GM23338 (cell line): ENCODE measurements around the gene GSDME. TPM values are rescaled to one million over a fixed set of nuclear protein-coding genes. Genes with fewer than 3 reads are reported as not detected.

Source experiments
- ATAC-seq: fragments of 200-7000 bp; cut with Tn5 transposase; 3 replicates; pipeline ENCODE4 v1.9.1; 2020
- DNase-seq: peaks from one replicate; pipeline ENCODE4 v3.0.0-alpha.2; 2015; ENCODE audit warnings: low spot score
- H2AFZ ChIP-seq: fragments of 200-600 bp; sonication (generic); 2 replicates; pipeline ENCODE4 v1.8.0; 2016; ENCODE audit warnings: antibody characterized with exemption, mild to moderate bottlenecking, moderate library complexity
- H3F3A ChIP-seq: fragments of 200-600 bp; sonication (generic); replicated peaks from 2 replicates; pipeline ENCODE4 v1.8.0; 2017; ENCODE audit warnings: antibody characterized with exemption, mixed run types, low read depth
- H3K27ac ChIP-seq: fragments of 200-600 bp; sonication (generic); 2 replicates; pipeline ENCODE4 v1.6.1; 2016; ENCODE audit warnings: low read depth
- H3K27me3 ChIP-seq: fragments of 200-600 bp; sonication (generic); 2 replicates; pipeline ENCODE4 v1.8.0; 2016; ENCODE audit warnings: mild to moderate bottlenecking, mixed run types, moderate library complexity; ENCODE audit not compliant: insufficient read depth
- H3K36me3 ChIP-seq: fragments of 200-600 bp; sonication (generic); 2 replicates; pipeline ENCODE4 v1.8.0; 2016; ENCODE audit warnings: mild to moderate bottlenecking; ENCODE audit not compliant: insufficient read depth
- H3K4me1 ChIP-seq: fragments of 200-600 bp; sonication (generic); 2 replicates; pipeline ENCODE4 v1.8.0; 2016; ENCODE audit warnings: mild to moderate bottlenecking, moderate library complexity; ENCODE audit not compliant: insufficient read depth
- H3K4me2 ChIP-seq: fragments of 200-600 bp; sonication (generic); 2 replicates; pipeline ENCODE4 v1.7.1; 2017; ENCODE audit warnings: mixed run types
- H3K4me3 ChIP-seq: fragments of 200-600 bp; sonication (generic); 2 replicates; pipeline ENCODE4 v1.6.1; 2016; ENCODE audit warnings: mixed run types
- H3K79me2 ChIP-seq: fragments of 200-600 bp; sonication (generic); replicated peaks from 2 replicates; pipeline ENCODE4 v1.8.0; 2017; ENCODE audit warnings: mild to moderate bottlenecking; ENCODE audit not compliant: insufficient read depth
- H3K9me2 ChIP-seq: fragments of 200-600 bp; sonication (generic); 2 replicates; pipeline ENCODE4 v1.8.0; 2017; ENCODE audit not compliant: insufficient read depth
- H4K20me1 ChIP-seq: fragments of 200-600 bp; sonication (generic); replicated peaks from 2 replicates; pipeline ENCODE4 v1.8.0; 2017; ENCODE audit warnings: mild to moderate bottlenecking; ENCODE audit not compliant: insufficient read depth
- H3K27ac Mint-ChIP-seq: 2 replicates; pipeline ENCODE4 v1.8.0; 2020; ENCODE audit warnings: inconsistent platforms, mild to moderate bottlenecking, moderate library complexity, mixed read lengths
- H3K27me3 Mint-ChIP-seq: 3 replicates; pipeline ENCODE4 v1.8.0; 2022; ENCODE audit warnings: low read depth, mild to moderate bottlenecking, moderate library complexity, mixed read lengths, inconsistent platforms; ENCODE audit not compliant: insufficient read depth, poor library complexity
- H3K36me3 Mint-ChIP-seq: 3 replicates; pipeline ENCODE4 v1.8.0; 2021; ENCODE audit warnings: low read depth, mild to moderate bottlenecking, inconsistent platforms, moderate library complexity, mixed read lengths
- H3K4me1 Mint-ChIP-seq: 3 replicates; pipeline ENCODE4 v1.8.0; 2020; ENCODE audit warnings: mild to moderate bottlenecking, inconsistent platforms, mixed read lengths
- H3K4me3 Mint-ChIP-seq: 3 replicates; pipeline ENCODE4 v1.8.0; 2021; ENCODE audit warnings: moderate library complexity, mild to moderate bottlenecking, inconsistent platforms, mixed read lengths
- H3K9me3 Mint-ChIP-seq: 3 replicates; pipeline ENCODE4 v1.8.0; 2020; ENCODE audit warnings: moderate library complexity, mild to moderate bottlenecking, inconsistent platforms, mixed read lengths
- CREB1 ChIP-seq: fragments of 250-450 bp; sonication (Bioruptor Pico); IDR thresholded peaks from 2 replicates; pipeline ENCODE4 v1.5.0; 2020; ENCODE audit warnings: low read depth, mild to moderate bottlenecking, moderate library complexity
- CTCF ChIP-seq, 2 experiments: fragments of 200-600 bp in 1 of 2; sonication (generic) in 1 of 2; conservative IDR thresholded peaks; 2 replicates each; pipeline versions ENCODE4 v1.5.1 to v1.6.1; 2016 to 2017; ENCODE audit warnings: antibody characterized with exemption in 2 of 2, low read depth in 2 of 2, mild to moderate bottlenecking in 2 of 2, moderate library complexity in 1 of 2
- EZH2 ChIP-seq: fragments of 200-600 bp; sonication (generic); IDR thresholded peaks from one replicate; pipeline ENCODE4 v1.8.0; 2017; ENCODE audit warnings: antibody characterized with exemption, mild to moderate bottlenecking, low read depth; ENCODE audit not compliant: unreplicated experiment
- EZH2phosphoT487 ChIP-seq: fragments of 200-600 bp; sonication (generic); IDR thresholded peaks from one replicate; pipeline ENCODE4 v1.8.1; 2018; ENCODE audit warnings: antibody characterized with exemption; ENCODE audit not compliant: unreplicated experiment
- JUNB ChIP-seq: IDR thresholded peaks from one replicate; pipeline ENCODE4 v1.6.1; 2016; ENCODE audit warnings: antibody characterized with exemption; ENCODE audit not compliant: unreplicated experiment
- NANOG ChIP-seq: IDR thresholded peaks from 2 replicates; pipeline ENCODE4 v1.6.1; 2016; ENCODE audit warnings: antibody characterized with exemption, borderline replicate concordance
- POLR2AphosphoS5 ChIP-seq: IDR thresholded peaks from 2 replicates; pipeline ENCODE4 v1.6.1; 2016; ENCODE audit warnings: antibody characterized with exemption, low read depth
- STAT1 ChIP-seq: IDR thresholded peaks from one replicate; pipeline ENCODE4 v1.6.1; 2016; ENCODE audit warnings: antibody characterized with exemption; ENCODE audit not compliant: unreplicated experiment
- ZNF114 ChIP-seq: fragments of 250-450 bp; sonication (Bioruptor Pico); IDR thresholded peaks from 2 replicates; pipeline ENCODE4 v1.5.0; 2020; ENCODE audit warnings: mild to moderate bottlenecking, moderate library complexity
- ZNF331 ChIP-seq: fragments of 250-450 bp; sonication (Bioruptor Pico); IDR thresholded peaks from 2 replicates; pipeline ENCODE4 v1.5.0; 2020; ENCODE audit warnings: low read depth, mild to moderate bottlenecking, moderate library complexity
- polyA plus RNA-seq: library from polyadenylated mRNA; unstranded; fragments of >200 nt; fragmentation: Nextera tagmentation; extraction: Ambion mirVana; gene quantifications from 2 replicates; pipeline ENCODE4 v1.2.1, GENCODE V29; 2016
- total RNA-seq: library from RNA; depleted of rRNA; stranded (reverse); fragments of >200 nt; shearing (Covaris generic); gene quantifications from 2 replicates; pipeline ENCODE4 v1.2.3, GENCODE V29; 2014
- TF ChIP-seq, protein P1 (sequence below): fragments of 250-450 bp; sonication (Bioruptor Pico); IDR thresholded peaks from 2 replicates; pipeline ENCODE4 v1.5.0; 2020; ENCODE audit warnings: mild to moderate bottlenecking, moderate library complexity
- TF ChIP-seq, protein P2 (sequence below): IDR thresholded peaks from 2 replicates; pipeline ENCODE4 v1.6.1; 2016; ENCODE audit warnings: antibody characterized with exemption

Gene GSDME
- total and polyA plus RNA-seq, 2 experiments from 2014 or later = 8.3 to 8.5 TPM

- TF ChIP-seq, protein P1, sequence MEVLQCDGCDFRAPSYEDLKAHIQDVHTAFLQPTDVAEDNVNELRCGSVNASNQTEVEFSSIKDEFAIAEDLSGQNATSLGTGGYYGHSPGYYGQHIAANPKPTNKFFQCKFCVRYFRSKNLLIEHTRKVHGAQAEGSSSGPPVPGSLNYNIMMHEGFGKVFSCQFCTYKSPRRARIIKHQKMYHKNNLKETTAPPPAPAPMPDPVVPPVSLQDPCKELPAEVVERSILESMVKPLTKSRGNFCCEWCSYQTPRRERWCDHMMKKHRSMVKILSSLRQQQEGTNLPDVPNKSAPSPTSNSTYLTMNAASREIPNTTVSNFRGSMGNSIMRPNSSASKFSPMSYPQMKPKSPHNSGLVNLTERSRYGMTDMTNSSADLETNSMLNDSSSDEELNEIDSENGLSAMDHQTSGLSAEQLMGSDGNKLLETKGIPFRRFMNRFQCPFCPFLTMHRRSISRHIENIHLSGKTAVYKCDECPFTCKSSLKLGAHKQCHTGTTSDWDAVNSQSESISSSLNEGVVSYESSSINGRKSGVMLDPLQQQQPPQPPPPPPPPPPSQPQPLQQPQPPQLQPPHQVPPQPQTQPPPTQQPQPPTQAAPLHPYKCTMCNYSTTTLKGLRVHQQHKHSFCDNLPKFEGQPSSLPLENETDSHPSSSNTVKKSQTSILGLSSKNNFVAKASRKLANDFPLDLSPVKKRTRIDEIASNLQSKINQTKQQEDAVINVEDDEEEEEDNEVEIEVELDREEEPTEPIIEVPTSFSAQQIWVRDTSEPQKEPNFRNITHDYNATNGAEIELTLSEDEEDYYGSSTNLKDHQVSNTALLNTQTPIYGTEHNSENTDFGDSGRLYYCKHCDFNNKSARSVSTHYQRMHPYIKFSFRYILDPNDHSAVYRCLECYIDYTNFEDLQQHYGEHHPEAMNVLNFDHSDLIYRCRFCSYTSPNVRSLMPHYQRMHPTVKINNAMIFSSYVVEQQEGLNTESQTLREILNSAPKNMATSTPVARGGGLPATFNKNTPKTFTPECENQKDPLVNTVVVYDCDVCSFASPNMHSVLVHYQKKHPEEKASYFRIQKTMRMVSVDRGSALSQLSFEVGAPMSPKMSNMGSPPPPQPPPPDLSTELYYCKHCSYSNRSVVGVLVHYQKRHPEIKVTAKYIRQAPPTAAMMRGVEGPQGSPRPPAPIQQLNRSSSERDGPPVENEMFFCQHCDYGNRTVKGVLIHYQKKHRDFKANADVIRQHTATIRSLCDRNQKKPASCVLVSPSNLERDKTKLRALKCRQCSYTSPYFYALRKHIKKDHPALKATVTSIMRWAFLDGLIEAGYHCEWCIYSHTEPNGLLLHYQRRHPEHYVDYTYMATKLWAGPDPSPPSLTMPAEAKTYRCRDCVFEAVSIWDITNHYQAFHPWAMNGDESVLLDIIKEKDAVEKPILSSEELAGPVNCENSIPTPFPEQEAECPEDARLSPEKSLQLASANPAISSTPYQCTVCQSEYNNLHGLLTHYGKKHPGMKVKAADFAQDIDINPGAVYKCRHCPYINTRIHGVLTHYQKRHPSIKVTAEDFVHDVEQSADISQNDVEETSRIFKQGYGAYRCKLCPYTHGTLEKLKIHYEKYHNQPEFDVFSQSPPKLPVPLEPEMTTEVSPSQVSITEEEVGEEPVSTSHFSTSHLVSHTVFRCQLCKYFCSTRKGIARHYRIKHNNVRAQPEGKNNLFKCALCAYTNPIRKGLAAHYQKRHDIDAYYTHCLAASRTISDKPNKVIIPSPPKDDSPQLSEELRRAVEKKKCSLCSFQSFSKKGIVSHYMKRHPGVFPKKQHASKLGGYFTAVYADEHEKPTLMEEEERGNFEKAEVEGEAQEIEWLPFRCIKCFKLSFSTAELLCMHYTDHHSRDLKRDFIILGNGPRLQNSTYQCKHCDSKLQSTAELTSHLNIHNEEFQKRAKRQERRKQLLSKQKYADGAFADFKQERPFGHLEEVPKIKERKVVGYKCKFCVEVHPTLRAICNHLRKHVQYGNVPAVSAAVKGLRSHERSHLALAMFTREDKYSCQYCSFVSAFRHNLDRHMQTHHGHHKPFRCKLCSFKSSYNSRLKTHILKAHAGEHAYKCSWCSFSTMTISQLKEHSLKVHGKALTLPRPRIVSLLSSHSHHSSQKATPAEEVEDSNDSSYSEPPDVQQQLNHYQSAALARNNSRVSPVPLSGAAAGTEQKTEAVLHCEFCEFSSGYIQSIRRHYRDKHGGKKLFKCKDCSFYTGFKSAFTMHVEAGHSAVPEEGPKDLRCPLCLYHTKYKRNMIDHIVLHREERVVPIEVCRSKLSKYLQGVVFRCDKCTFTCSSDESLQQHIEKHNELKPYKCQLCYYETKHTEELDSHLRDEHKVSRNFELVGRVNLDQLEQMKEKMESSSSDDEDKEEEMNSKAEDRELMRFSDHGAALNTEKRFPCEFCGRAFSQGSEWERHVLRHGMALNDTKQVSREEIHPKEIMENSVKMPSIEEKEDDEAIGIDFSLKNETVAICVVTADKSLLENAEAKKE (CRISPR knock-in tag) = no peak
Observed at GRCh38 chr7:24769851-24770250, 12.6 kb upstream of the GSDME start (continued).

DNA sequence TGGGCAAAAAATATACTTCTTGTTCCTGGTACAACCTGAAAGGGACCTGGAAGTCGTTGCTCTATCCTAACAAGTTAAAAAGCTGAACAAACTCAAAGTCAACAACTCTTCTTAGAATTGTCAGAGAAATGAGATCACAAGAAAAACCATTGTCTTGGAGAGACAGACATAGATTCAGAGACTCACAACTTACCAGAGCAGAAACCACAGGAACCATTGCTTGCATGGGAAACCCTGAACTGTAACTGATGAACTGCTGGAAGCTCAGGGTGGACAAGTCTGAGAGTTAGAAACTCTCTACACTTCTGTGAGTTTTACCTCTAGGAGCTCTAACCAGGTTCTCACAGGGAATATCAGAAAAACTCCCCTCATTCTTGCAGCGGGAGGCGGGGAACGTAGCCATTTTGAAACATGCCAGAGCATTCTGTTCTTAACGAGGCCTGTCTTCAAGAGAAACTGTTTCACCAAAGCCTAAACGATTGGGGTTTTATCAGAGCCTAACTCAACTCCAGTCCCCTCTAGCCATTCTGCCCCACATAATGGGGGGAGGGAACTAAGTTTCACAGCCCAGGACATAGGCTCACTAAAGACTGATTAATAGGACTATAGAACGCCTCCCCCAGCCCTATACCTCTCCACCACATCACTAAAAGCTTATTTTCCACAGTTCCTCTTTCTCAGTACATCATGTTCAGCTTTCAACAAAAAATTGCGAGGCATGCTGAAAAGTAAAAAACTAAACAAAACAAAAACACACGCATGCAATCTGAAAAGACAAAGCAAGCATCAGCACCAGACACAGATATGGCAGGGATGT is 12.0 kb upstream of the GSDME start:
- no peaks in the 10 kb centered on the region for H3K36me3 Mint-ChIP-seq
- no peak overlapping the region for H3K4me3 ChIP-seq
- H3K4me3 Mint-ChIP-seq = no peak overlapping the region
- no peaks in the 10 kb centered on the region for H3K27me3 Mint-ChIP-seq
- H4K20me1 ChIP-seq = no peaks in the 10 kb centered on the region
- H3K4me1 Mint-ChIP-seq = peaks cover 7% of the 10 kb centered on the region; the same call in 2 of the 3 replicates
- peak overlapping the region; percentile 35; the same call in 1 of the 2 replicates for H2AFZ ChIP-seq
- no peak overlapping the region for H3K27ac Mint-ChIP-seq
- DNase-seq = no peak
- H3K36me3 ChIP-seq = no peaks in the 10 kb centered on the region
- no peaks in the 10 kb centered on the region for H3F3A ChIP-seq
- peaks cover 3% of the 10 kb centered on the region; the same call in 1 of the 3 replicates for H3K9me3 Mint-ChIP-seq
- H3K4me2 ChIP-seq = no peak overlapping the region
- no peak for ATAC-seq
- no peaks in the 10 kb centered on the region for H3K4me1 ChIP-seq
- no peak overlapping the region for H3K27ac ChIP-seq
- no peaks in the 10 kb centered on the region for H3K79me2 ChIP-seq
- no peaks in the 10 kb centered on the region for H3K27me3 ChIP-seq
- H3K9me2 ChIP-seq = no peaks in the 10 kb centered on the region
- TF ChIP-seq ZNF114 (CRISPR knock-in tag) (no peak), EZH2 (no peak), NANOG (no peak), CTCF (conservative IDR thresholded peaks at IDR 0.05; ENCODE audit: low read depth in 2 of 2) (no peak), POLR2AphosphoS5 (no peak), JUNB (no peak), EZH2phosphoT487 (no peak), CREB1 (CRISPR knock-in tag) (no peak), ZNF331 (CRISPR knock-in tag) (no peak), STAT1 (no peak)
- TF ChIP-seq, protein P2, sequence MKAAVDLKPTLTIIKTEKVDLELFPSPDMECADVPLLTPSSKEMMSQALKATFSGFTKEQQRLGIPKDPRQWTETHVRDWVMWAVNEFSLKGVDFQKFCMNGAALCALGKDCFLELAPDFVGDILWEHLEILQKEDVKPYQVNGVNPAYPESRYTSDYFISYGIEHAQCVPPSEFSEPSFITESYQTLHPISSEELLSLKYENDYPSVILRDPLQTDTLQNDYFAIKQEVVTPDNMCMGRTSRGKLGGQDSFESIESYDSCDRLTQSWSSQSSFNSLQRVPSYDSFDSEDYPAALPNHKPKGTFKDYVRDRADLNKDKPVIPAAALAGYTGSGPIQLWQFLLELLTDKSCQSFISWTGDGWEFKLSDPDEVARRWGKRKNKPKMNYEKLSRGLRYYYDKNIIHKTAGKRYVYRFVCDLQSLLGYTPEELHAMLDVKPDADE = no peak
